HepG2 (cell line): ENCODE results near the gene CDR2L. TPM values are rescaled to one million over a fixed set of nuclear protein-coding genes. Genes with fewer than 3 reads are reported as not detected.

Source experiments
- ATF3 ChIP-seq: sonication (generic); formaldehyde crosslinking; IDR thresholded peaks from 2 replicates; pipeline ENCODE4 v1.4.0; 2020; ENCODE audit warnings: missing genetic modification reagents
- BRF2 ChIP-seq: sonication (generic); formaldehyde crosslinking; IDR thresholded peaks from 2 replicates; pipeline ENCODE4 v1.8.1; 2022; ENCODE audit warnings: mild to moderate bottlenecking, missing genetic modification reagents
- FOXP4 ChIP-seq: sonication (generic); formaldehyde crosslinking; IDR thresholded peaks from 2 replicates; pipeline ENCODE4 v1.4.0; 2020; ENCODE audit warnings: missing genetic modification reagents
- HHEX ChIP-seq: IDR thresholded peaks from 2 replicates; pipeline ENCODE4 v1.6.1; 2016; ENCODE audit warnings: control low read depth
- HNRNPH1 ChIP-seq: fragments of 200-400 bp; formaldehyde crosslinking; optimal IDR thresholded peaks from 2 replicates; pipeline ENCODE3; 2017; ENCODE audit warnings: mild to moderate bottlenecking, low read depth, low read length
- KAT2B ChIP-seq: fragments of 150-350 bp; IDR thresholded peaks from 2 replicates; pipeline ENCODE4 v1.6.1; 2014; ENCODE audit warnings: low read depth, low read length, borderline replicate concordance
- PAXIP1 ChIP-seq: sonication (generic); formaldehyde crosslinking; conservative IDR thresholded peaks from 2 replicates; pipeline ENCODE4 v1.4.0; 2020; ENCODE audit warnings: mild to moderate bottlenecking, missing genetic modification reagents, moderate library complexity
- SETDB1 ChIP-seq: sonication (generic); formaldehyde crosslinking; IDR thresholded peaks from 2 replicates; pipeline ENCODE4 v1.5.1; 2020; ENCODE audit warnings: missing genetic modification reagents, mild to moderate bottlenecking, borderline replicate concordance
- SMARCE1 ChIP-seq: fragments of 450-650 bp; IDR thresholded peaks from 2 replicates; pipeline ENCODE4 v1.6.1; 2017; ENCODE audit warnings: borderline replicate concordance
- TCF7 ChIP-seq: sonication (generic); IDR thresholded peaks from 2 replicates; pipeline ENCODE4 v1.6.1; 2016; ENCODE audit warnings: antibody characterized with exemption, low read depth
- YEATS4 ChIP-seq: sonication (generic); formaldehyde crosslinking; IDR thresholded peaks from 2 replicates; pipeline ENCODE4 v1.4.0; 2020; ENCODE audit warnings: missing genetic modification reagents, borderline replicate concordance
- ZNF407 ChIP-seq: sonication (generic); formaldehyde crosslinking; IDR thresholded peaks from one replicate; pipeline ENCODE4 v1.5.1; 2020; ENCODE audit warnings: mild to moderate bottlenecking, missing genetic modification reagents; ENCODE audit errors: not compliant biosample characterization
- ZNF556 ChIP-seq: sonication (generic); formaldehyde crosslinking; IDR thresholded peaks from 2 replicates; pipeline ENCODE4 v1.4.0; 2020; ENCODE audit warnings: mild to moderate bottlenecking, missing genetic modification reagents, borderline replicate concordance
- polyA plus RNA-seq, 8 experiments: library from polyadenylated mRNA; depleted of rRNA in 3 of 8; stranded (reverse) in 7 of 8; unstranded in 1 of 8; fragments of >200 nt; fragmentation: Illumina TruSeq in 4 of 8; extraction: Trizol in 4 of 8; gene quantifications; 2 replicates each; pipeline versions ENCODE4 v1.2.1 to v1.2.3, GENCODE V29; 2011 to 2016; ENCODE audit warnings: low read depth in 4 of 8, missing spikeins in 1 of 8, mixed read lengths in 1 of 8; ENCODE audit not compliant: insufficient read depth in 1 of 8
- total RNA-seq, 5 experiments: library from RNA; depleted of rRNA; stranded (reverse); fragments of >200 nt; fragmentation: Illumina TruSeq; extraction: Trizol; gene quantifications; 2 replicates each; pipeline ENCODE4 v1.2.3, GENCODE V29; 2016; ENCODE audit warnings: low read depth in 1 of 5

Gene CDR2L
- total and polyA plus RNA-seq, 2 of the 13 experiments (the other 11 are each of a cell fraction or from before 2014, with no cell fraction given): 1.9 to 2.1 TPM

- TF ChIP-seq PAXIP1 (CRISPR knock-in tag): peak; percentile 72
- peak; percentile 89 for TF ChIP-seq ZNF407 (CRISPR knock-in tag)
- TF ChIP-seq TCF7: no peak
- TF ChIP-seq HHEX: no peak
- TF ChIP-seq KAT2B: no peak
- TF ChIP-seq SETDB1 (CRISPR knock-in tag): no peak
- TF ChIP-seq HNRNPH1: no peak
- TF ChIP-seq SMARCE1: no peak
- TF ChIP-seq FOXP4 (CRISPR knock-in tag): peak; percentile 65; the same call in 1 of the 2 replicates
- TF ChIP-seq ZNF556 (CRISPR knock-in tag): peak; percentile 91
- TF ChIP-seq BRF2 (CRISPR knock-in tag): peak; percentile 84; the same call in 1 of the 2 replicates
- TF ChIP-seq ATF3 (CRISPR knock-in tag): peak; percentile 81; the same call in 1 of the 2 replicates
- peak; percentile 86 for TF ChIP-seq YEATS4
These were observed 5.3 kb upstream of the CDR2L start (continued) for GRCh38 chr17:74981979-74982662.
